DMS114 treated with DMSO at 0.1 percent for 48 hours (cell line): ENCODE data around the gene PAK5.

Experiments
- DNase-seq: peaks from one replicate; lab custom pipeline; 2025; ENCODE audit not compliant: unreplicated experiment; lab: John Stamatoyannopoulos, UW

PAK5 gene

DNA sequence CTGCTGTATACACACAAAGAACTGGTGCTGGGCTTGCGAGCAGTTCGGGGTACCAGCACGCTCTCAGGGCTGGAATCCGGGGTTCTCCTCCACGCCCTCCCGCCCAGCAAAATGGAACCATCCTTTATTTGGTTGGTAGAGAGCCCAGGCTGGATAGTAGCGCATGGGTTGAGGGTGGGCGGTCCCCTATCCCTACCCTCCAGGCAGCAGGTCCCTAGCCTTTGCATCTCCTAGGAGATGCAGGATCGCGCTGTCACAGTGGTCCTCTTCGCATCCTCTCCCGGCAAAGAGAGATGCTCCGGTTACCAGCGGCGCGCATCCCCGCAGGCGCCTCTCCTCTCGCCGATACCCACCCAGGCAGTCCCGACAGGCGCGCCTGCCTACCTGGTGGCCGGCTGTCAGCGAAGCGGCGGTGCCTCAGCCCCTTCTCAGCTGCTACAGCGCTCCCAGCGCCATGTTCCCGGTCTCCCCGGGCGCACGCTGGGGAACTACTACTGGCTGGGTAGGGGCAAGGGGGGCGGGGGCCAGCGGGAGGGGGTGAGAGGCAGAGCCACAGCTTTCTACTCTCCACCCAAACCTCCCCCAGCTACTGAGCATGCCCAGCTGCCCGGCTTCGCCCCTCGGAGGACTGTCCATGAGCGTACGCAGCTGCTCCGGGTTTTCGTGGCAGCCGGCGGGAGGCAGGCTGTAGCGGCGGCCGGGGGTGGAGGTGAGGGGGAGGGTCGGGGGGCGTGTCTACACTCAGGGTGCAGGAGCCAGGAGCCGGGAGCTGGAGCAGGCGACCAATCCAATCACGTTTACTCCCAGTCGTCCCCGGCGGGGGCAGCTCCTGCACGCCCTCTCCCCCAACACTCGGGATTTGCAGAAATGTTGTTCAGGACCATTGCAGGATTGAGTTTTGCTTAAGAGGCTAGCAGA, at the start of gene PAK5:
PAK5 (minus strand) TSS at position 699 of the 918 bp plus-strand sequence. CDS start 194,748 bp downstream, outside the sequence.
- peak; percentile 4 for DNase-seq

DNA sequence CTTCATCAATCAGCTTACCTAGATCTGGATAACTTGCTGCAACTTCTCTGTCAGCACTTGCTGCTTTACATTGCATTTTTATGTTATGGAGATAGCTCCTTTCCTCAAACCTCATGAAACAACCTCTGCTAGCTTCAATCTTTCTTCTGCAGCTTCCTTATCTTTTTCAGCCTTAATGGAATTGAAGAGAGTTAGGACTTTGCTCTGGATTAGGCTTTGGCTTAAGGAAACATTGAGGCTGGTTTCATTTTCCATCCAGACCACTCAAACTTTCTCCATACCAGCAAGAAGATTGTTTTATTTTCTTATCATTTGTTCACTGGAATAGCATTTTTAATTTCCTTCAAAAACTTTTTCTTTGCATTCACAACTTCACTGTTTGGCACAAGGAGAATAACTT, 48.8 kb upstream of the PAK5 start:
- DNase-seq: no peak

- no peak for DNase-seq
Observed at GRCh38 chr20:9886227-9886626, 47.4 kb upstream of the PAK5 start.

DNA sequence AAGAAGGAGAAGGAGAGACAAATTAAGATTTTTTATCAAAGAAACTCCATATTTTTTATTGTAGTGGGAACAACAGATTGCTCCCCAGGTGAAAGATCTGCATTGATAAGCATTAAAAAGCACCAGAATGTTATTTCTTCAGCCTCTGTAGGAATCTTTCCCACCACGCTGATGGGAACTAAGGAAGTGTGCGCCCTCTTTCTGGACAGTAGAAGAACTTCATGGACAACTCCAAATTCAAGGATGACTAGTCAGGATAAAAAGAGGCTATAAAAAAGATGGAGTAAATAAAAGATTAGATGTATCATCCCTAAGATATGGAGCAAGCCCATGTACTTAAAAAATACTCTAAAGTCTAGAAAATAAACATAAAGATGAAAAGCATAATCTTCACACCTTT, 45.8 kb upstream of the PAK5 start:
- DNase-seq: peak; percentile 8

- DNase-seq: no peak
Observed at GRCh38 chr20:9884061-9884460, 45.2 kb upstream of the PAK5 start.

DNA sequence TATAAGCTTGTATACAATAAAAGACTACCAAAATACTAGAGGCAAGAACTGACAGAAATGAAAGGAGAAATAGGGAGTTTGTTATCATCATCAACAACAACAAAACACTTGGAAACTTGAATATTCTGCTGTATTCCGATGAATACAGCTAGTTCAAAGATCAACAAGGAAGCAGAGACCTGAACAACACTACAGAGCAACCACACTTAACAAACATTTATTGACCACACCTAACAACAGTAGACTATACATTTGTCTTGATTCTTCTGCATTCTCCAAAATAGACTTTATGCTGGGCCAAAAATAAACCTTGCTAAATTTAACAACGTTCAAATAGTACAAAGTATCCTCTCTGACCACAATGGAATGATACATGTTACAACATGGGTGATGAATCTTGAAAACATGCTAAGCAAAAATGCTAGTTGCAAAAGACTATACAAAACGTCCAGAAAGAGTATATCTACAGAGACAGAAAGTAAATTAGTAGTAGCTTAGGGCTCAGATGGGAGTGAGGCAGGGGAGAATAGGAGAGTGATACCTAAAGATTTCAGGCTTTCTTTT, 39.1 kb upstream of the PAK5 start:
- no peak for DNase-seq

GRCh38 chr20:9867196-9867980, 28.5 kb upstream of the PAK5 start:
- no peak for DNase-seq

DNA sequence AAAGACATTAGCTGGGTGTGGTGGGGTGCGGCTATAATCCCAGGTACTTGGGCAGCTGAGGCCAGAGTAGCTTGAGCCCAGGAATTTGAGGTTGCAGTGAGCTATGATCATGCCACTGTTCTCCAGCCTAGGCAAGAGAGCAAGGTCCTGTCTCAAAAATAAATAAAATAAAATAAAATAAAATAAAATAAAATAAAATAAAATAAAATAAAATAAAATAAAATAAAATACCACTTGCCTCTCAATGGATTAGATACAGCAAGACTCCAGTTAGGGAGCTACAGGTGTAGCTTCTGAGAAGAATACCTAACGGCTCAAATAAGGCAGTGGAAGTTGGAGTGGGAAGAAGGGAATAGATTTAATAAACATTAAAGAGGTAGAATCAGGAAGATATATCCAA, 13.7 kb upstream of the PAK5 start:
- DNase-seq: no peak

GRCh38 chr20:9839626-9840025, 750 bp upstream of the PAK5 start:
- no peak for DNase-seq

DNA sequence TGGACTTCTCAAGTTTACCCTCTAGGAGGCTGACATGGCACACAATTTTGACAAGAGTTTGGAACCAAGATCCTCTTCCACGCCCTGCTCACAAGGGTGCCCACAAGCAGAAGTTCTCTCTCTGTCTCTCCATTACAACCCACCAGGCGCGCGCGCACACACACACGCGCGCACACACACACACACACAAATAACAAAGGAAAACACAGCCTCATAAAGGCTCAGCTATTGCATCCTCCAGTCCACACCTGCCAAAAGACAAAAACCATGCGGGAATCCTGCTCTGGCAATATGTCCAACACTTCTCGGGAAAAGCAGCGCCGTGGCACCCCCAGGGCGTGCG, 870 bp downstream of the PAK5 start:
- DNase-seq: no peak

DNA sequence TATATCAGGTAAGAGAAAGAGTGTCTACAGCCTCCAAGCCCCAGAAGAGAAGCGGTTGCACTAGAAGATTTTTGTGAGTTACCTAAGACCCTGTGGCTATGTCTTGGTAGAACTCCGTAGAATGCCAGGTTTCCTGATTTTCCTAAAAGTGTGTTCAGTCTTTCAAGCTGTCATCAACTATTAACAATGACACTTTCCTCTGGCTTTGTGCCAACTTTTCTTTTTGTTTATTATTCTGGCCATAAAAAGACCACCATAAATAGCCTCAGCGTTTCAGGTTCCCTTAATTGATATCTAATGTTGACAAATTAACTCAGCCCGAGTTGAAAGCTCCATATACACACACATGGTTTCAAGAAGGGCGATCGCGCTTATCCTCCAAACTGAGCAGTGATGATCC, 1.2 kb downstream of the PAK5 start:
- no peak for DNase-seq

- DNase-seq: no peak
Observed at GRCh38 chr20:9835302-9835701, 3.6 kb downstream of the PAK5 start.

GRCh38 chr20:9831032-9831431, 7.8 kb downstream of the PAK5 start:
- DNase-seq: no peak

DNA sequence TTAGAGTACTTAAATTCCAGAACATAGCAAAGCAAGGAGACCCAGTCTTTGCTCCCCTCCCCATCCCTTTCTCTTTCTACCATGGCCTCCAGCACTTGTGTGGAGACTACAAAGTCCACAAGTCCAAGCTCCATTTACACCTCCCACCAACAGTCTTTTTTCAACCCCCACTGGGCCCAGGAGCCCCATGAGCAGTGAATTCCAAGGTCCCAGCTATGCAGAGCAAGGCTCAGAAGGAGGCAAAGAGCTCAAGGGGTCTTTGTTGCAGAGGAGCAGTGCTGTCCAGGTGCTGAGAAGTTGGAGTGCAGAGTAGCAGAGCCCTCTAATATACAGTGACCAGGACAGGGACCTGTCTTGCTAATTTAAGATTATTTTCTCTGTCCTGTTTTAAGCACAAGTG, 9.0 kb downstream of the PAK5 start:
- DNase-seq: no peak

- DNase-seq: no peak
Observed at GRCh38 chr20:9817654-9818053, 21.2 kb downstream of the PAK5 start.

DNA sequence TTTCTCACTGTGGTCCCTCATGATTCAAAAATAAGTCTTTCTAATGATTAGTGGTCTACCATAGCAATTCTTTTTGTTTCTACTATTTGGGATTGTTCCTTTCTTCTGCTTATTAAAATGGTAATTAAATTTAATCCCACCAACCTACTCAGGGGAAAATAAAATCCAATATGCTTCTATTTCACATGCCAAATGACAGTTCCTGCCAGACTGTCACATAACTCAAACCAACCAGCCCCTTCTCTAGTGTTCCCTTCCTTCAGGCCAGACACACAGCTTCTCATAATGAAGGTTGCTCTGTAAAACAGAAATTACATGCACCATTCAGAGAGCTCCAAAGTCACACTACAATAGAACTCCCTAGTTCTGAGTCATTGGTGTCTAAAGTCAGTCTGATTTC, 23.2 kb downstream of the PAK5 start:
- DNase-seq: no peak

- no peak for DNase-seq
Observed at GRCh38 chr20:9810738-9811137, 28.1 kb downstream of the PAK5 start.

DNA sequence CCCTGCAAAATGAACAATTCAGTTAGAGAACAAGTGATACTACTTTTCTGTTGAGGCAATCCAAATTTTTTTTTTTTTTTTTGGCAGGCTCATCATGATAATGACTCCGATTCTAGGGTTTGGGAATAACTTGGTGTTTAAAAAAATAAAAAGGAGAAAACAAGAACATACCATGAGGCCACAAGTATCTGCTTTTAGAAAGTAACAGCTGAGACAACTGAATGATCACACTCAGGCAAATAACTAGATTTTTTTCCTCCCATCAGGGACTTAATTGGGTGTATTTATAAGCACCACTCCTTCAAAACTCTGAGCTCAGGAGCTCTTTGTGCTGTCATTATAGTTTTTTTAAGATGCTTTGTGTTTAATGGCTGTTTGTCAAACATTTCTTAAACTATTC, 29.6 kb downstream of the PAK5 start:
- DNase-seq: no peak

GRCh38 chr20:9808166-9808565, 30.7 kb downstream of the PAK5 start:
- no peak for DNase-seq

- DNase-seq: no peak
Observed at GRCh38 chr20:9807136-9807535, 31.7 kb downstream of the PAK5 start.

GRCh38 chr20:9800421-9800820, 38.5 kb downstream of the PAK5 start:
- no peak for DNase-seq

- no peak for DNase-seq
Observed at GRCh38 chr20:9794831-9795230, 44.0 kb downstream of the PAK5 start.
